ENCODE data around the gene MFSD12.

Gene MFSD12

DNA sequence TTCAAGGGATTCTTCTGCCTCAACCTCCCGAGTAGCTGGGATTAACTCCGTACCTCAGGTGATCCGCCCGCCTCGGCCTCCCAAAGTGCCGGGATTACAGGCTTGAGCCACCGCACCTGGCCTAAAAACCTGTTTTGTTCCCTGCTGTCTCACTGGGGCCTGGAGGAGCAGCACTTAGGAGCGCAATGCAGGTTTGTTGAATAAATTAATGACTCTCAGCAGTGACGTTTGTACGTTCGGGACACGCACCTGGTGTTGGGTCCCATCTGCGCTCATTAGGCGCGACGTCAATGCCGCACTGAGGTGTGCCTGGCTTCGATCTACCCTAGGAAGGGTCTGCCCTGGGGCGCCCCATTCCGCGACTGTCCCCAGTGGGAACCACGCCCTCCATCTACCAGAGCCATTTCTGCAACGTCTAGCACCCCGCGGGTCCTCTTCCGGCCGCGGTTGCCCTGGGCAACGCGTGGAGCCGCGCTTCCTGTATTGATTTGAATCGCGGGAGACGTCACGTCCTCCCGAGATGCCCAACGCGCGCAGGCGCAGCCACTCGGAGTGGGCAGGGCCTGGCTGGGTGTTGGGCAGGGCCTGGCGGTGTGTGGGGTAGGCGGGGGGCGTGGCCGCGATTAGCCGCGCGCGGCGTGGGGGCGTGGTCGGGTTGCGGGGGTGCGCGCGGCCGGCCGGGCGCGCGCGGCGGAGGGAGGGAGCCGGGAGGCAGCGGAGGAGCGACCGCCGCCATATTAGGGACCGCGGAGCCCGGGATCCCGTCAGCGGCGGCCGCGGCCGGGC is 51.6 kb downstream of the MFSD12 start, which contains the start of gene FZR1:
TSS of gene FZR1 (plus strand) at position 714 of the 786 bp plus-strand sequence. CDS start 16,679 bp downstream, outside the sequence.
- DNase-seq, result peak; percentile 98 to 99 (median 99)

DNA sequence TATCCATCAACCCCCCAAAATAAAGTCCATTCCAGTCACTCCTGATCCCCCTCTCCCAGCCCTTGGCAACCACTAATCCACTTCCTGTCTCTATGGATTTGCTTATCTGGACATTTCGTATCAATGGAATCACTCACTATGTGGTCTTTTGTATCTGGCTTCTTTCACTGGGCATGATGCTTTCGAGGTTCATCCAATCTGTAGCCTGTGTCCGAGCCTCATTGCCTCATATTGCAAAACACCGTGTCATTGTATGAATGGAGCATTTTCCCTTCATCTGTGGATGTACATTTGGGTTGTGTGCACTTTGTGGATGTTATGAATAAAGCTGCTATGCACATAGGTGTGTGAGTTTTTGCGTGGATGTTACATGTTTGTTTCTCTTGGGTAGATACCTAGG is 52.7 kb downstream of the MFSD12 start:
- no peak for DNase-seq

DNA sequence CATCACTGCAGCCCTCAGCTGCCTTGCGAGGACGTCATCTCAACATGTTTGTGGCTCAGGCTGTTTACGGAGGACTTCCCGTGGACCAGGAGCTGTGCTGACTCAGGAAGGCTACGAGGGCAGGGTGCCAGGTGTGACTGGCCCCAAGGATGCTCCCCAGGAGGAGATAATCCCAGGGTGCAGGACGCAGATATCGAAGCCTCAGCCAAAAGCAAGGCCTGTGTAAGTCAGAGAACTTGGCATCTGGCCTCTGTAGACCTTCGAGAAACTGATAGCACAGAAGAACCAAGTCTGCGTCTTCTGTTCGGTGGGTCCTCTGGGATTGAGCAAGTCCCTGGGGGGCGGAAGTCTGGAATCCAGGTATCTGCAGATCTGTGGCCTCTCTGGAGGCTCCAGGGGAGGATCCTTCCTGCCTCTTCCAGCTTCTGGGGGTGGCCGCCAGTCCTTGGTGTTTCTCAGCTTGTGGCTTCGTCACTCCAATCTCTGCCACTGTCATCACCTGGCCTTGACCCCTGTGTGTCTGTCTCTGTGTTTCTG is 54.3 kb downstream of the MFSD12 start:
- DNase-seq, result no peak

DNA sequence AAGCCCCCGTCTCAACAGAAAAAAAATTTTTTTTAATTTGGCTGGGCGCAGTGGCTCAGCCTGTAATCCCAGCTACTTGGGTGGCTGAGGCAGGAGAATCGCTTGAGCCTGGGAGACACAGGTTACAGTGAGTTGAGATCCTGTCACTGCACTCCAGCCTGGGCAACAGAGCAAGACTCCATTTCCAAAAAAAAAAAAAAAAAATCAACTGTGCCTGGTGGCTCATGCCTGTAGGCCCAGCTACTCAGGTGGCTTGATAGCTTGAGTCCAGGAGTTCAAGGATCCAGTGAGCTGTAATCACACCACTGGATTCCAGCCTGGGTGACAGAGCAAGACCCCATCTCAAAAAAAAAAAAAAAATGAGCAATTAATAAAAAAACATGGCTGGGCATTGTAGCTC is 55.6 kb downstream of the MFSD12 start:
- no peak for DNase-seq

DNA sequence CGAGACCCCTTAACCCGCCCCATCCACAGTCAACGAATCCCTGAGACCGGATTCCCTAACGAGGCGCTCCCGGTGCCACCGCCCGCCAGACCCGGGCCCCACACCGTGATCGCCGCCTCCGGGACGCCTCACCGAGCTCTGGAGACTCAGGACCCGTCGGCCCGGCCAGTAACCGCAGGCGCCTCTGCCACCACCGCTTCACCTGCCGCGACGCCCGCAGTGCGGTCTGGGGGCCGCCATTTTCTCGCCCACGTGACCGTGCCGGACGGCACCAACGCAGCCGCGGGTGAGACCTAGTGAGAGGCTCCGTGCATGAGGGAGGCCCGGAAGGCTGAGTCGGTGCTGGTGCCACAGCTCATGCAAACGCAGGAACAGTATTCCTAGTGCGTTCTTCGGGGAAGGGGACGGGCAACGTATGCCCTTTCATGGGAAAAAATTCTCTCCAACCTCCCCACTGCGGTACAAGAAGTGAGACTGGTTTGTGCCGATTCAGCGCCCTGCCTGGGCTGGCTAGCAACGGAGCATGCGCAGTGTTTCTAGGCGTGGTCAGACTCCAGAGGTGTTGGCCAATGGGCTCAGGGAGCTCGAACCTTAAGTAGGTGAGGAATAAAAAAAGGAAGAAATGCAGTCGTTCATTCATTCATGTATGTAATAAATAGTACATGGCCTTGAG is 56.8 kb downstream of the MFSD12 start, which contains the start of gene DOHH:
TSS of gene DOHH (minus strand) at position 246 of the 673 bp plus-strand sequence. CDS start 3,860 bp downstream, outside the sequence.
- peak; percentile 81 to 93 (median 92) for DNase-seq

DNA sequence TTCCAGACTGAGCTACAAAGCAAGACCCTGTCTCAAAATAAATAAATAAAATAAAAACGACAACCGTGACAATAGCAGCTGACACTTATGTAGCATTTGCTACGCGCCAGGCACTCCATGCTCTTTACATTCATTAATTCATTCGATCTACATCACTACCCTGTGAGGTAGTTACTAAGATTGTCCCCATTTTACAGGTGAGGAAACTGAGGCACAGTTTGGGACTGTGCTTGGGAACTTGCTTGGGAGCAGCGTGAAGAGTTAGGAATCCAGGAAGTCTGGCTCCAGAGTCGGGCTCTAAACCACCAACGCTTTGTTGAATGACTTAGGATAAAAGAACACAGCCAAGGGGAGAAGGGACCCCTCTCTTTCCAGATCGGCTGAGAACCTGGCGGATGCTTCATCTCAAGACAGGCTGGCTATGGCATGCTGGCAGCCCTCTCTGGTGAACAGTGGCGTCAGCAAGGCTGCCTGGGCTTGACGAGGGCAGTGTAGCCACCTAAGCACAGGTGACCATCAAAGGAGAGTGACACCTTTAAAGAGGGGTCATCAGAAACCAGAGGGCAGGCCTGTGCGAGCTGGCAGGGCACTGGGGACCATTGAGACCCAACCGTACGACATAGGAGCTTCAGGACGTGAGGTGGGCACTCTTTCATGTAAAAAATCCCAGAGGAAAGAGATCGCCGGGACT is 57.5 kb downstream of the MFSD12 start:
- no peak for DNase-seq

DNA sequence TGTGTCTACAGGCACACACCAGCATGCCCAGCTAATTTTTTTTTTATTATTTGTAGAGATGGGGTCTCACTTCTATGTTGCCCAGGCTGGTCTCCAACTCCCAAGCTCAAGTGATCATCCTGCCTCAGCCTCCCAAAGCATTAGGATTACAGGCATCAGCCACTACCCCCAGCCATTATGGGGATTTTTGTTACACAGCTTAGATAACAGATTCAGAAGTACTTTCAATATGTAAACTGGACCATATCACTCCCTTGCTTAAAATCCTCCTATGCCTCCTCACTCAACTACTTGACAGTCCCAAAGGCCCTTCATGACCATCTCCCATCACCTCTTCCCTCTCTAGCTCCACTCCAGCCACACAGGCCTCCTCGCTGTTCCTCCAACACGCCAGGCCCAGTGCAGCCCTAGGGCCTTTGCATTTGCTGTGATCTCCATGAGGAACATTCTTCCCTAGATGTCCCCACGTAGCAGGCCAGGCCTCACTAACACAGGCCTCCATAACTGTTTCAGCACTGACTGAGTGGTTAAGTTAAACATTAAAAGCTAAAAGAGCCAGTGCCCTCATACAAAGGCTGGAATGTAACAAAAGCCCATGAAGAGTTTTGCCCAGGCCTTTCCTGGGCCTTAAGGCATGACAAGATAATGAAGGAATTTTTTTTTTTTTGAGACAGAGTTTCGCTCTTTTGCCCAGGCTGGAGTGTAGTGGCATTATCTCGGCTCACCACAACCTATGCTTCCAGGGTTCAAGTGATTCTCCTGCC is 59.4 kb downstream of the MFSD12 start:
- no peak for DNase-seq

DNA sequence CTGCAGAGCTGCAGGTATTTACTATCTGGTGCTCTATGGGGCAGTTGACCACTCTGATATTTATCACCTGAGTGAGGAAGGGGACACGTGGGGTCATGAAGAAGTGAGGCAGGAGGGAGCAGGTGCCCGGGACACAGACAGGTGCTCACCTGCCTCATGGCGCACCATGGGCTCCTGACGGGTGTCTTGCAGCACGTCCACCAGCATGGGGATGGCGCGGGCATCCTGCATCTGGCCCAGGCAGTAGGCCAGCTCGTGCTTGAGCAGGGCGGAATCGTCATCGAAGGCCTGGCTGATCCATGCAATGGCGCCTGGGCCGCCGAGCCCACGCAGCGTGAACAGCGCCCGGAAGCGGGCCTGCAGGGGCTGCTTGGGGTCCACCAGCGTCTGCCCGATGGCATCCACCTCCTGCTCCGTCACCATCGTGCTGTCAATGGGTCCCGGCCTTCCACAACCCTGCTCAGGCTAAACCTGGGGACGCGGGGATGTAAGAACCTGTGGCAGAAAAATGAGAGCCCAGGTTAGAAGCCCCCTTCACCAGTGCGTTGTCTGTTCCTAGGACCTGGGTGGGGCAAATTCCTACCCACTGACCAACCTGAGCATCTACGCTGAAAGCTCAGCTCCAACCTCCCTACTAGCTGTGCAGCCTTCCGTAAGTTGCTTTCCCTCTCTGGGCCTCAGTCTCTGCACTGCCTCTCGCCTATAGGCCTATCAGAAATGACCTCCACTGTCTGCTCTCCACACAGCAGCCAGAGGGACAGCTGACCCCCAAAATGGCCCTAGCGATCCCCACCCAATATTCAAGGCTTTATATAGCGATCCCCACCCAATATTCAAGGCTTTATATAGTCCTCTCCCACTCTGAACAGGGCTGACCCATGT is 60.8 kb downstream of the MFSD12 start:
- no peak for DNase-seq

DNA sequence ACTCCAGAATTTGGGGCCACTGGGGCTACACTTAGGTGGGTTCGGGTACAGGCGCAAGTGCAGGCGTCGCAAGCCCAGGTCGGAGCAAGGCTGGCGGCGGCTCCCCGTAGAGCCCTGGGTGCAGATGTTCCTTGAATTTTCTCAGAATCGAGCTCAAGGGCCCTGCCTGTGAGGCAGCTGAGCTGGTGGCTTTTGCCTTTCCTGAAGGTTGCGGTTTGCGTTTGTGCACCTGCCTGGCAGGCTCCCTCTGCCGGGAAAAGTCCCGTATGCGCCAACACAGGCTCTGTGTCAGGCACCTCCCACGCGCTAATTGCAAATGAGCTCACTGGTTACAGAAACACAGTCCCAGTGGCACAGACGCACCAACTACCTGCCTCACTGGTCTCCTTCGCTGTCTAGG is 62.8 kb downstream of the MFSD12 start:
- DNase-seq, result peak in 1 of 4 experiments; percentile 42

Data from activated naive CD4-positive, alpha-beta T cell (primary cell).